Stimulated activated CD8-positive, alpha-beta memory T cell treated with anti-CD3 and anti-CD28 coated beads, Interleukin-4, amount 100 ng/mL, for 1 hour (primary cell): ENCODE data around the gene NOTCH2NLA.
A peak's percentile ranks its signal among the peaks of the same experiment; 100 is the strongest.
"Not testable (repeated sequence)": the region's sequence is repeated elsewhere in the genome, so short reads cannot be mapped to it uniquely, and the experiment has no call there.

Experiments
- DNase-seq, 2 donors: peaks; one replicate each; pipeline ENCODE4 v3.0.0-alpha.2; 2020; ENCODE audit warnings: low read depth in 2 of 2, low spot score in 1 of 2

NOTCH2NLA gene

DNA sequence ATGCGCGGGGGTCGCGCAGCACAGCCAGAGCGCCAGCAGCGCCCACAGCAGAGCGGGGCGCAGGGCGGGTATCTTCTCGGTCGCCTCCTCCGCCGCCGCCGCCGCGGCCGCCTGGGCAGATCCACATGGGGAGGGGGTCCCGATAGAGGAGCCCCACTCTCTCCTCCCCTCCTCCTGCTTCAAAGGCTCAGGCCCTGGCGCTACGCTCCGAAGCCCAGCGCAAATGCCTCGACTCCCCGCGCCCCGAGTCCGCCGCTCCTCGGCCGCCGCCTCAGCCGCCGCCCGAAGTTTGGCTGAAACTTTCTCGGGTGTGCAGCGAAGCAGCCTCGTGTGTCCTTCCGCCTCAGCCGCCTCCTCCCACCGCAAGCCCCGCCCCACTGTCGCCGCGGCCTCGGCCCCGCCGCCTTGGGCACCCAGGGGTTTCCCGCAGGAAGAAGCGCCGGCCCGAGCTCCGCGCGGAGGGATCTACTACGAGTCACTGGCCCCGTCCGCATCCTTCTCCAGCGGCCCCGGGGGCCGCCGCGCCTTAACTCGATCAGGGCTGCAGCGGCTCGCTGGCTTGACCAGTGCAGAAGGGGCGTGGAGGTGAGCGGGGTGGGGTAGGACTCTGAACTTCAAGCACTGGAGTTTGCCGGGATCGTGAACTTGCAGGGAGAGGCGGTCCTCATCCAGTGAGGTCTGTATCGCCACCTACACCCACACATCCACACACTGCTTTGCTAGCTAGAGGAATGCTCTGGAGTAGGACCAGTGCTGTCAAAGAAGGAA lies at the start of gene NOTCH2NLA:
NOTCH2NLA (minus strand) TSS at position 312 of the 768 bp plus-strand sequence. CDS start 39,684 bp downstream, outside the sequence.
- DNase-seq: peak; percentile 2 to 4

DNA sequence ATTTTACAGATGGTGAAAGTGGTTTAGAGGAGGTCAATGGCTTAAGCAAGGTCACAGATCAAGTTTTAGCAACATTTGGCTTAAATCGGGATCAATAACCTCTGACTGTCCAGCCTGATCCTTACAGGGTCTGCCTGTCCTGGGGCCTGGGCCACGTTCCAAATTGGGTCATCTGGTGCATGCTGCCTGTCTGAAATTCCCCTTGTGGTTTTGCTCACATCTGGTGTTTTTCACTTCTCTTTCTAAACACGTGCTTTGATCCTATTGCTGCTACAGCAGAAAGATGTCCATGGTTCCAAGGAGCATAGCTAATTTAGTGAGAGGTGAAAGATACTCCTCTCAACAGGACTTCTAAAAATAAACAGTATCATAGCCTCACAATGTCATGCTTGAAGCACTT lies 49.5 kb upstream of the NOTCH2NLA start:
- DNase-seq: not testable (repeated sequence)

GRCh38 chr1:146277087-146277486 lies 48.3 kb upstream of the NOTCH2NLA start:
- not testable (repeated sequence) for DNase-seq

DNA sequence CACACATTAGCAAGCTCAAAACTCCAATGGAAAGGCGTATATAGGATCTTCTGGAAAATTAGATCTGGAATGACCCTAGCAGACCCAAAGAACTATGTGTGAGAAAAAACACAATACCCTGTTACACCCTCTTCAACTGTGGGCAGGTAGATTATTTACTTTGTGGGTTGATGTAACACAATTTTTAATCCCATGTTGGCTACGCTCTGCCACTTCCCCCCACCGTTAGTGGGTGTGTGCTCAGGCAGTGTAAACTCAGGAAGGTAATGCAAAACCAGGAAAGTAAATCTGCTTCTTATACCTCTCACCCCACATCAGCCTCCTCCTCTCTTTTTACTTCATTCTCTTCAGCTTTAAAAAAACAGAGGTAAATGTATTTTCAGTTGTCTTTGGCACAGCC lies 45.3 kb upstream of the NOTCH2NLA start:
- DNase-seq: not testable (repeated sequence)

DNA sequence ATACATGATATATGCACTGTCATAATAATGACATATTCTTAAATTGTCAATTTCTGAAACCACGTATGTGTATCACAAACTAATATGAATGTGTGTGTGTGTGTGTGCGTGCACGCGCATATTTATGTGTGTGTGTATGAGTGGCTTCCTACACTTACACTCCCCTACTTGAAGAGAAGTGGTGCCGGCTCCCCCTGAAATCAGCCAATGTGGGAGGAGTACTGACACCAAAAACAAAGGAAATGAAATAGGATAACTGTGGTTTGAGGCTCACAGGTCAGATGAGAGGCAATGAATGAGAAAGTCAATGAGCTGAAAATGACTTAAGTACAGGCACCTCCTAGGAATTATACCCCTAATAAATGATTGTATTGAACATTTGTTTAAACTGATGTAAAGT lies 44.4 kb upstream of the NOTCH2NLA start:
- DNase-seq: not testable (repeated sequence)

DNA sequence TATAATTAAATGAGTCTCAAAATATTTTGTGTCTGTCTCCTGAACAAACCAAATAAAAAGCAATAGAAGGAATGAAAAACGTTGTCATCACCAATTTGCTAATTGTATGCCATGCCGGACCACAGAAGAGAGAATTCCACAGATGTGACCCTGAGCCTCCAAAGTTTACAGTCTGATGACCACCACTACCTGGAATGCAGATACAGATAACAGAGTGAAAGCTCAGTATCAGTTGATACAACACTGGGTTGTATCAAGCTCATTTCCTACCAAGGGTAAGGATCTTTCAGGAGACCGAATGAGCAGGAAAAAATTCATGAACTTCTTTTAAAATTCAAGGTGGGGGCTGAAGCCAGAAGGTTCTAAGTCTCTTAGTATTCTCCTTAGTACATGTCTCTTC lies 43.9 kb upstream of the NOTCH2NLA start:
- DNase-seq: not testable (repeated sequence)

DNA sequence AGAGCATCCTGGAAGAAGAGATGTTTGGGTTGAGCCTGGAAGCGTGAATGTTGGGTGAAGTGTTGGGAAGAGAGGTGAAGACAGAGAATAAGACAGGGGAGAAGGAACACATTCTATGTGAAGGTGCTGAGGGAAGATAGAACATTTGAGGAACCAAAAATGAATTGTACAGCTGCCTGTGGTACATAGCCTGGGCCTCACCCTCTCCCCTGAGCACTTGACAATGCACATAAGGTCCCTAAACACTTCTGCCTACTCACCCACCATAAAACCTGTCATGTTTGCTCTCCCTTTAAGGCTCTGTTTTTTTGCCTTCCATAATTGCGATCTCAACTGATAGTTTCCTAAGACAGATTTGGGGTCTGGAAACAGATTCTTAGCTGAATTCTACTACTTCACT lies 43.2 kb upstream of the NOTCH2NLA start:
- not testable (repeated sequence) for DNase-seq

GRCh38 chr1:146270129-146270528 lies 41.3 kb upstream of the NOTCH2NLA start:
- not testable (repeated sequence) for DNase-seq

GRCh38 chr1:146266179-146266748 lies 37.4 kb upstream of the NOTCH2NLA start:
- not testable (repeated sequence) for DNase-seq

- DNase-seq: not testable (repeated sequence)
These were observed 35.9 kb upstream of the NOTCH2NLA start for GRCh38 chr1:146264761-146265160.

GRCh38 chr1:146260006-146260730 lies 31.3 kb upstream of the NOTCH2NLA start:
- DNase-seq: not testable (repeated sequence)

DNA sequence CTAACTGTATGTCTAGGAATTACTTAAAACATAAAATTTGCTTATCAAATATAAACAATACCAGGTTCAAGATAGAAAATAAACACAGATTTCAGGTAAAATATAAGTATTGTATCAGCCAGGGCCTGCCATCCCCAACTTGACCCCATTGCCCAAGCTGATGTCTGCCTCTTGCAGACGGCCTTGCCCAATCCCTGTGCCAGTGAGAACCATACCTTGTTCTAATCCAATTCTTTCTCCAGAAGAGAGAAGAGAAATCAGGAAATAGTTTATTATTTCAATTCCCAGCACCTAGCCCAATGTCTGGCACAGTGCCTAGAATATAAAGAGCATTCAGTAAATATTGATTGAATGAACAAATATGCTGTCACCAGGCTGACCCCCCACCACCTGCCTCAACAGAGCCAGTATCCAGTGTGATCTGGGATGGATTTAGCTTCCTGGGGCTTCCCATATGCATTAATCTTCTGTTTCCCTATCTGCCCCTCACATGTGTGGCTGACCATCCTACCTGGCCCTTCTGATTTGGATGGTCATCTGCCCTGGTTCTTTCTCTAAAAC lies 29.3 kb upstream of the NOTCH2NLA start:
- DNase-seq: not testable (repeated sequence)

- not testable (repeated sequence) for DNase-seq
These were observed 25.9 kb upstream of the NOTCH2NLA start for GRCh38 chr1:146254569-146255197.

GRCh38 chr1:146253249-146253855 lies 24.5 kb upstream of the NOTCH2NLA start:
- not testable (repeated sequence) for DNase-seq

- not testable (repeated sequence) for DNase-seq
These were observed 22.7 kb upstream of the NOTCH2NLA start for GRCh38 chr1:146251523-146251922.

GRCh38 chr1:146248643-146249042 lies 19.8 kb upstream of the NOTCH2NLA start:
- not testable (repeated sequence) for DNase-seq

DNA sequence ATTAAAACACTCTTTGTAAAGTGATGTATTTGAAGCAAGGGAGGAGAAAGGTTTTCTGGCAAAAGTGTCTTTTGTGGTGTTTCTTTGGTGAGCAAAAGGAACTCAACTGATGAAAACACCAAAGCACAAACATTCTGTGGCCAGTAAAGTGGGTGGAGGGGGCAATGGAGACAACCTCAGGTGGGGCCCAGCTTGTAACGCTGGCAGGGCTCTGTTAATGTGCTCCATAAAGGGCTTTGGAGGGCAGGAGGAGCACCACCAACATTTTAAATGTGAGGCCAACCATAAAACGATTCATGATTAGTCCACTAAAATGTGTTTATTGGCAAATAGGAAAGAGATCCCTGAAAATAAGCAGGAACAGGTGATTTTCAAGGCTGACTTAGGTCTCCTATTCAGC lies 7.8 kb upstream of the NOTCH2NLA start:
- not testable (repeated sequence) for DNase-seq

DNA sequence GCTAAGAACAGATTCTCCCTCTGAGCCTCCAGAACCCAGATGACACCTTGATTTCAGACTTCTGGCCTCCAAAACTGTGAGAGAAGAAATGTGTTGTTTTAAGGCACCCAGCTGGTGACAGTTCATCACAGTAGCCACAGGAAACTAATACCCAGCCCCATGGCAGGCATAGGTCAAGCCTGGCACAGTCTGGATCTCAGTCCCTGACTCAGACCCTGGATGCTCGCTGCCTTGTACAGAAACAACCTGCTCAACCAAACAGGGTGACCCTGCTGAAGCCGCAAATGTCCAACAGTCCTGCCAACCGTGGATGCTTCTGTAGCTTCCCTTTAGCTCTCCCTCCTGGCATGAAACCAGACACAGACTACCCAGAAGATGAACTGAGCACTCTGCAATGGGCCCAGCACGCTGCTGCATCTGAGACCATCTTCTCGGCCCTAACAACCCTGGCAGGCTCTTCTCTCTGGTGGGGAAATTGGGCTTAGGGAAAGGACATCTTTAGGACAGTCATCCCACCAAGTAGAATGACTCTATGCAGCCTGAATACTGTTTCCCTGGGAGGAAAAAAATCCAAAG lies 7.3 kb upstream of the NOTCH2NLA start:
- not testable (repeated sequence) for DNase-seq

DNA sequence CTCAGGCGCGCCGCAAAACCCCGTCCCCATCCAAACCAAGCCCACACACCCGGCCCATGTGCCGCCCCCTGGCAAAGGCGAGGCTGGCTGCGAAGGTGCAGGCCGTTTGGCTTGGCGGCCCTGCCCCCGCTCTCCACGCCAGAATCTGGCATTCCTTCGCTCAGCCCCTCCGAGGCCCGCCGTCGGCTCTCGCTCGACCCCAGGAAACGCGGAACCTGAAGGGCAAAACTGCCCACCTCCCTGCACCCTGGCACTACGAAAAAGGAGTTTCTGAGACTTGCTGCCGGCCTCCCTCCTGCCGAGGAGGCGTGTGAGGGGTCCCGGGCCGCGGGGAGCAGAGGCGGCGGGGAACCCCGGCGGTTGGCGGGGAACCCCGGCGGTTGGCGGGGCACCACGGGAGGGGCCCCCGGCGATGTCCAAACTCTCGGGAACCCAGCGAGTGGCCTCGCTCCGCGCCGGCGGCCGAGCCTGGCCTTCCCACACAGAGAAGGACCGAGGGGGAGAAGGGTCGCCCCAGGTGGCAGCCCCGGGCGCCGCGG lies 608 bp downstream of the NOTCH2NLA start:
- DNase-seq: peak in 1 of 2 donors; percentile 2

- not testable (repeated sequence) for DNase-seq
These were observed 54.3 kb downstream of the NOTCH2NLA start for GRCh38 chr1:146174531-146174930.
